ENCODE measurements around the gene OTUD1.
"Not testable (repeated sequence)": the region's sequence is repeated elsewhere in the genome, so short reads cannot be mapped to it uniquely, and the experiment has no call there.

Gene OTUD1, protein sequence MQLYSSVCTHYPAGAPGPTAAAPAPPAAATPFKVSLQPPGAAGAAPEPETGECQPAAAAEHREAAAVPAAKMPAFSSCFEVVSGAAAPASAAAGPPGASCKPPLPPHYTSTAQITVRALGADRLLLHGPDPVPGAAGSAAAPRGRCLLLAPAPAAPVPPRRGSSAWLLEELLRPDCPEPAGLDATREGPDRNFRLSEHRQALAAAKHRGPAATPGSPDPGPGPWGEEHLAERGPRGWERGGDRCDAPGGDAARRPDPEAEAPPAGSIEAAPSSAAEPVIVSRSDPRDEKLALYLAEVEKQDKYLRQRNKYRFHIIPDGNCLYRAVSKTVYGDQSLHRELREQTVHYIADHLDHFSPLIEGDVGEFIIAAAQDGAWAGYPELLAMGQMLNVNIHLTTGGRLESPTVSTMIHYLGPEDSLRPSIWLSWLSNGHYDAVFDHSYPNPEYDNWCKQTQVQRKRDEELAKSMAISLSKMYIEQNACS

DNA sequence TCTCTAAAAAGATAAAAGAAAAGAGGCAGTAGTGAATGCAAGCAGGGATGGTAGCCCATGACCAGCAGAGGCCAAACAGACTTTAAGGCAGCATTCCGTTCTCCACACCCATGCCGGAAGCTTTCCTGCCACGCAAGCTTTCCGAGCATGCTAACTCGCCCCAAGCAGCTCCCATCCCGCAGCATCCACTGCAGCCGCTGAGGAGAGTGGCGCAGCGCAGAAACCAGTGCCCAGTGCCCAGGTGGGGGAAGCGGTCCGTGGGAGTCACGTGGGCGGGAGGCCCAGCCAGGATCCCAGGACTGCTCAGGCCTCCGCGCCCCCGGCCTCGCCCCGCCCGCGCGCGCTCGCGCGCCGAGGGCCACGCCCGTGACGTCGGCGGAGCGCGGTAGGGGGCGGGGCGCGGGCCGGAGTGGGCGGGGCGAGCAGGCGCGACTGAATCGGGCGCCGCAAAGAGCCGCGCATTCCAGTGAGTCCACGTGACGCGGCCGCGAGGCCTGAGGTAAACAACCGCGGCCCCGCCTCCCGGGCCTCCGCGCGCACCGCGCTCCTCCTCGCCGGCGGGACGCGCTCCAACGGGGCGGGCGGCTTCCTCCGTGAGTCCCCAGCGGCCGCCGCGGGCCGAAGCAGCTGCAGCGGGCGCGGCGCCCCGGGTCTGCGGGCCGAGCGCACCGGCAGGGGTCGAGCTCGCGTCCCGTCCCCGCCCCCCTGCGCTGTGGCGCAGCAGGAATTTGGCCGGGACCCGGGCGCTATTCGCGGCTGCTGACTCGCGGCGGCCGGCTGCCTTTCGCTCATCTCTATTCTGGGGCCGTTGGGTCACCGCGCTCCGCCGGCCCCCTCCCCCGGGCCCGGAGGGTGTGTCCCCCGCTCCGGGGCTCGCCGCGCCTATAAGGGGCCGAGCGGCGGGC lies at the start of gene OTUD1:
TSS of gene OTUD1 (plus strand) at position 529 of the 905 bp plus-strand sequence. CDS start 383 bp downstream, outside the sequence.
- H3K36me3 ChIP-seq (ENCODE audit: control insufficient read depth, insufficient read depth, low read length, severe bottlenecking), result peaks cover 7% of the 10 kb centered on the region
- H3K9me3 ChIP-seq (ENCODE audit: control insufficient read depth, low read length), result no peaks in the 10 kb centered on the region
- peak; percentile 98 for DNase-seq (ENCODE audit: low read depth)
- no peaks in the 10 kb centered on the region for H3K27me3 ChIP-seq (replicated peaks; ENCODE audit: control insufficient read depth, insufficient read depth, low read length)
- H3K4me1 ChIP-seq (ENCODE audit: control insufficient read depth, insufficient read depth, low read length), result peaks cover 33% of the 10 kb centered on the region
- H3K9ac ChIP-seq (ENCODE audit: low read length), result peak within 1 kb of the TSS; percentile 90
- H3K4me3 ChIP-seq (ENCODE audit: low read length), result peak within 1 kb of the TSS; percentile 98

DNA sequence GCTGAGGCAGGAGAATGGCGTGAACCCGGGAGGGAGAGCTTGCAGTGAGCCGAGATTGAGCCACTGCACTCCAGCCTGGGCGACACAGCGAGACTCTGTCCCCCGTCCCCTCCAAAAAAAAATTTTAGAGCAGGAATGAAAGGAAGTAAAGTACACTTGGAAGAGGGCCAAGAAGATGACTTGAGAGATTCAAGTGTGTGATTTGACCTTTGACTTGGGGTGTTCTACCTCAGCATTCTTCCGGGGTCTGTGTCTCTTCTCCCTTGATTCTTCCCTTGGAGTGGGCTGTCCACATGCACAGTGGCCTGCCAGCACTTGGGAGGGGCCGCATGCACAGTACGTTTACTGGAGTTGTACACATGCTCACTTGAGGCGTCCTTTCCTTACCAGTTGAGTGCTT lies 48.5 kb upstream of the OTUD1 start:
- DNase-seq (ENCODE audit: low read depth); H3K9me3 ChIP-seq (ENCODE audit: control insufficient read depth, low read length); H3K4me3 ChIP-seq (ENCODE audit: low read length); H3K9ac ChIP-seq (ENCODE audit: low read length); H3K36me3 ChIP-seq (ENCODE audit: control insufficient read depth, insufficient read depth, low read length, severe bottlenecking); H3K27me3 ChIP-seq (replicated peaks; ENCODE audit: control insufficient read depth, insufficient read depth, low read length); H3K4me1 ChIP-seq (ENCODE audit: control insufficient read depth, insufficient read depth, low read length): not testable (repeated sequence)

DNA sequence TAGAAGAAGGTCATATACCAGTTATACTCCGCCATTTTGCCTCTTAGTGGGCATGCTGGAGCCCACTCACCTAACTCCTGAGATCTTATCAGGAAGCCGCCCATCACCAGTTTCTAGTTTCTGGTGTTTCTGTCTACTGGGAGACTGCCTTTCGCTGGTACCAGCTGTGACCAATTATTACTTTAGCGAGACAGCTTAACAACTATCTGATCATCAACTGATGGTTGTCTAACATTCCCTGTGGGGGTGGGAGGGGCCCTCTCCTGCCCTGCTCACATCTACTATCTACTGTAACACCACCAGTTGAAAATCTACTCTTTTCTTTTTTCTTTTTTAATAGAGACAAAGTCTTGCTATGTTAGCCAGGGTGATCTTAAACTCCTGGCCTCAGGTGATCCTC lies 48.1 kb upstream of the OTUD1 start:
- no peak overlapping the region for H3K4me3 ChIP-seq (ENCODE audit: low read length)
- no peak for DNase-seq (ENCODE audit: low read depth)
- no peaks in the 10 kb centered on the region for H3K4me1 ChIP-seq (ENCODE audit: control insufficient read depth, insufficient read depth, low read length)
- H3K9ac ChIP-seq (ENCODE audit: low read length), result no peak overlapping the region
- H3K27me3 ChIP-seq (replicated peaks; ENCODE audit: control insufficient read depth, insufficient read depth, low read length), result no peaks in the 10 kb centered on the region
- H3K9me3 ChIP-seq (ENCODE audit: control insufficient read depth, low read length), result no peaks in the 10 kb centered on the region
- H3K36me3 ChIP-seq (ENCODE audit: control insufficient read depth, insufficient read depth, low read length, severe bottlenecking), result no peaks in the 10 kb centered on the region

DNA sequence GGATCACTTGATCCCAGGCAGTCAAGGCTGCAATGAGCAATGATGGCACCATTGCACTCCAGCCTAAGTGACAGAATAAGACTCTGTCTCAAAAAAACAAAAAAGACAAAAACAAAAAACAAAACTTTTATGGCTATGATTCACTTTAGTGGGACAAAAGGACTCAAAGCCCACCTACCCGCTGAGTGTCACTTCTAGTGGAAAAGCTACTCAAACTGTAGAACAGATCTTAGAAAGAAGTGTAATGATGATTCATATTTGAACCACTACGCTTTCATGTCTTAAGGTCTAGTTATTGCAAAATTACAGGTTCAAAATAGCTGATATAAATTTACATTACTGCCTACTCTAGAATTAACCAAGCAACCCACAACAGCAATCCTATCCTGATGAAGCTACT lies 47.1 kb upstream of the OTUD1 start:
- no peaks in the 10 kb centered on the region for H3K27me3 ChIP-seq (replicated peaks; ENCODE audit: control insufficient read depth, insufficient read depth, low read length)
- no peak overlapping the region for H3K9ac ChIP-seq (ENCODE audit: low read length)
- H3K4me3 ChIP-seq (ENCODE audit: low read length), result no peak overlapping the region
- H3K36me3 ChIP-seq (ENCODE audit: control insufficient read depth, insufficient read depth, low read length, severe bottlenecking), result no peaks in the 10 kb centered on the region
- H3K4me1 ChIP-seq (ENCODE audit: control insufficient read depth, insufficient read depth, low read length), result no peaks in the 10 kb centered on the region
- no peaks in the 10 kb centered on the region for H3K9me3 ChIP-seq (ENCODE audit: control insufficient read depth, low read length)
- no peak for DNase-seq (ENCODE audit: low read depth)

GRCh38 chr10:23395017-23395416 lies 43.9 kb upstream of the OTUD1 start:
- no peaks in the 10 kb centered on the region for H3K27me3 ChIP-seq (replicated peaks; ENCODE audit: control insufficient read depth, insufficient read depth, low read length)
- no peak for DNase-seq (ENCODE audit: low read depth)
- H3K9ac ChIP-seq (ENCODE audit: low read length), result no peak overlapping the region
- no peaks in the 10 kb centered on the region for H3K9me3 ChIP-seq (ENCODE audit: control insufficient read depth, low read length)
- H3K4me3 ChIP-seq (ENCODE audit: low read length), result no peak overlapping the region
- H3K36me3 ChIP-seq (ENCODE audit: control insufficient read depth, insufficient read depth, low read length, severe bottlenecking), result no peaks in the 10 kb centered on the region
- no peaks in the 10 kb centered on the region for H3K4me1 ChIP-seq (ENCODE audit: control insufficient read depth, insufficient read depth, low read length)

DNA sequence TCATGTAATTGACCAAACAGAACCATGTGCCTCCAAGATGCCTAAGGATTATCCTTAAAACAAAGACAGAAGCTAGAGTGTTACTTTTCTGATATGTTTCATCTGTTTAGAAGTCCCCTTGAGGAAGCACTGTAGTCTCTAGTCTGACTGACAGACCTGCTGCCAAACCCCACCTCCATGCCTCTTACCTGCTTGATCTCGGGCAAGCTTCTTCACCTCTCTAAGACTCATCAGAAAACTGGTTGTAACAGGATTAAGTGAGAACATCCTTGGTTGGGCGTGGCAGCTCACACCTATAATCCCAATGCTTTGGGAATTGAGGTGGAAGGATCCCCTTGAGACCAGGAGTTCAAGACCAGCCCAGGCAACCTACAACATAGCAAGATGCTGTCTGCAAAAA lies 42.2 kb upstream of the OTUD1 start:
- Histone ChIP-seq H3K9me3 (ENCODE audit: control insufficient read depth, low read length) (no peaks in the 10 kb centered on the region), H3K4me1 (ENCODE audit: control insufficient read depth, insufficient read depth, low read length) (no peaks in the 10 kb centered on the region), H3K27me3 (replicated peaks; ENCODE audit: control insufficient read depth, insufficient read depth, low read length) (no peaks in the 10 kb centered on the region), H3K9ac (ENCODE audit: low read length) (no peak overlapping the region), H3K4me3 (ENCODE audit: low read length) (no peak overlapping the region), H3K36me3 (ENCODE audit: control insufficient read depth, insufficient read depth, low read length, severe bottlenecking) (no peaks in the 10 kb centered on the region)
- no peak for DNase-seq (ENCODE audit: low read depth)

DNA sequence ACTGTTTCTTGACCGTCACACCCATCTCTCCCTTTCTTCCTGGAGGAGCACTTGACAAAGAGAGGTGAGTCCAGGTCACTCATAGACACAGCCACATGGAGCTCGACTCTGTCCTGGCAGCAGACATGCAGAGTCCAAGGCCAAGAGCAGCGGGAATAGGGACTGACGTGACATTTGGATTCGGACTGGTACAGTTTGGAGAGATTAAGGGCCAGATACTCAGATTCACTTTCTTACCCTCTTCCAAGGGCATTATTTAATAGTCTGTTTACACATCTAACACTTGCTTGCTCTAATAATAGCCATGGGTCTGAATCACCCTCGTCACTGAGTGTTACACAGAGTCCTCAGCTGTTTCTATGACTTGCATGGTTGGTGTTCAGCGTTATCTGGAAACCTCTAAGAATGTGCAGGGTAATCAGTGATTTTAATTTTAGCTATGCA lies 39.2 kb upstream of the OTUD1 start:
- no peak overlapping the region for H3K4me3 ChIP-seq (ENCODE audit: low read length)
- no peak overlapping the region for H3K9ac ChIP-seq (ENCODE audit: low read length)
- DNase-seq (ENCODE audit: low read depth), result peak; percentile 38
- no peaks in the 10 kb centered on the region for H3K27me3 ChIP-seq (replicated peaks; ENCODE audit: control insufficient read depth, insufficient read depth, low read length)
- no peaks in the 10 kb centered on the region for H3K36me3 ChIP-seq (ENCODE audit: control insufficient read depth, insufficient read depth, low read length, severe bottlenecking)
- H3K9me3 ChIP-seq (ENCODE audit: control insufficient read depth, low read length), result no peaks in the 10 kb centered on the region
- no peaks in the 10 kb centered on the region for H3K4me1 ChIP-seq (ENCODE audit: control insufficient read depth, insufficient read depth, low read length)

- Histone ChIP-seq H3K36me3 (ENCODE audit: control insufficient read depth, insufficient read depth, low read length, severe bottlenecking) (no peaks in the 10 kb centered on the region), H3K4me3 (ENCODE audit: low read length) (no peak overlapping the region), H3K9me3 (ENCODE audit: control insufficient read depth, low read length) (no peaks in the 10 kb centered on the region), H3K9ac (ENCODE audit: low read length) (no peak overlapping the region), H3K4me1 (ENCODE audit: control insufficient read depth, insufficient read depth, low read length) (no peaks in the 10 kb centered on the region), H3K27me3 (replicated peaks; ENCODE audit: control insufficient read depth, insufficient read depth, low read length) (no peaks in the 10 kb centered on the region)
- DNase-seq (ENCODE audit: low read depth), result no peak
These were observed 36.0 kb upstream of the OTUD1 start for GRCh38 chr10:23402856-23403255.

- H3K4me1 ChIP-seq (ENCODE audit: control insufficient read depth, insufficient read depth, low read length), result no peaks in the 10 kb centered on the region
- no peaks in the 10 kb centered on the region for H3K9me3 ChIP-seq (ENCODE audit: control insufficient read depth, low read length)
- DNase-seq (ENCODE audit: low read depth), result no peak
- no peaks in the 10 kb centered on the region for H3K27me3 ChIP-seq (replicated peaks; ENCODE audit: control insufficient read depth, insufficient read depth, low read length)
- H3K4me3 ChIP-seq (ENCODE audit: low read length), result no peak overlapping the region
- H3K9ac ChIP-seq (ENCODE audit: low read length), result no peak overlapping the region
- no peaks in the 10 kb centered on the region for H3K36me3 ChIP-seq (ENCODE audit: control insufficient read depth, insufficient read depth, low read length, severe bottlenecking)
These were observed 35.6 kb upstream of the OTUD1 start for GRCh38 chr10:23403278-23403677.

- H3K9me3 ChIP-seq (ENCODE audit: control insufficient read depth, low read length), result no peaks in the 10 kb centered on the region
- DNase-seq (ENCODE audit: low read depth), result no peak
- no peaks in the 10 kb centered on the region for H3K27me3 ChIP-seq (replicated peaks; ENCODE audit: control insufficient read depth, insufficient read depth, low read length)
- H3K4me1 ChIP-seq (ENCODE audit: control insufficient read depth, insufficient read depth, low read length), result no peaks in the 10 kb centered on the region
- H3K36me3 ChIP-seq (ENCODE audit: control insufficient read depth, insufficient read depth, low read length, severe bottlenecking), result no peaks in the 10 kb centered on the region
- H3K9ac ChIP-seq (ENCODE audit: low read length), result no peak overlapping the region
- no peak overlapping the region for H3K4me3 ChIP-seq (ENCODE audit: low read length)
These were observed 35.2 kb upstream of the OTUD1 start for GRCh38 chr10:23403719-23404118.

DNA sequence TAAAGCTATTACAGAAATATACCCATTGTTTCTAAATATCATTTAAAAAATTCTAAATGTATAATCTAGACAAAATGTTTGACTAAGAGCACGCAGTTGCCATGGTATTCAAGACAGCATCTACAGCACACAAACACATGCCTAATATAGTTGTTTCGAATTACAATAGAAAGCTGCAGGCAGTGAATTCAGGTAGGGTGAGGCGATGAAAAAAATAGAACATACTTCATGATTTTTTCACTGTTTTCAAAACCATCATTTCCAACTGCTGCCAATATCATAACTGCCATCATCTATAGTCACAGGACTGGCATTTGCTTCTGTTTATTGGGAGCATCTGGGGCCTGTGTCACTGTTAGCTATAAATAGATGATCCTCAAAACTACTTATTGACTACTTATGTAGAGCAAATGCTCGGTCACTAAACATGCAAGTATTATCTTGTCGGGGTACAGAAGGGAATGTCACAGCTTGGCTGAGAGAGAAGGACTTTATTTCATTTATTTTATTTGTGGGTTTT lies 34.4 kb upstream of the OTUD1 start:
- Histone ChIP-seq H3K4me1 (ENCODE audit: control insufficient read depth, insufficient read depth, low read length) (no peaks in the 10 kb centered on the region), H3K4me3 (ENCODE audit: low read length) (no peak overlapping the region), H3K9ac (ENCODE audit: low read length) (no peak overlapping the region), H3K27me3 (replicated peaks; ENCODE audit: control insufficient read depth, insufficient read depth, low read length) (no peaks in the 10 kb centered on the region), H3K9me3 (ENCODE audit: control insufficient read depth, low read length) (no peaks in the 10 kb centered on the region), H3K36me3 (ENCODE audit: control insufficient read depth, insufficient read depth, low read length, severe bottlenecking) (no peaks in the 10 kb centered on the region)
- DNase-seq (ENCODE audit: low read depth), result peak; percentile 2

Measured in adipocyte (in vitro differentiated cells).